Endothelial cell of hepatic sinusoid (primary cell): ENCODE data around the gene MEOX2.

Source experiments
- in situ Hi-C: cut with HindIII; loops from 2 replicates; pipeline ENCODE4 v1.10.0; 2017; ENCODE audit warnings: low sequenced_read_pairs

The MEOX2 gene

DNA sequence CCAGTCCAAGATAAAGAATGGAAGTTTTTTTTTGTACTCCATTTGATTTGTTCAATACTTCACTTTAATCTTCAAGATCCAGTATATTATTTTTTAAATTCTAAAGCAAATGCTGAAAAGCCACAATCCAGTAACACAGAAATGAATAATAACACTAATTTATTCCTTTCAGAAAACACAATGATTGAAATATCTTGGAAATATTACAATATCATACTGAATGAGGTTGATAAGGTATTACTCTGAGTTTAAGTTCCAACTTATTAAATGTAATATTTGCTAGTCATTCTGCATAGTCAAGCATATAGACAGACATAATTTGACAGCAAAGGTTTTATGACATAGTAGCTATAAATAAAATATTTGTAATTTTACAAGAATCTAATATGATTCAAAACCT is 4.4 kb downstream of the MEOX2 start:
- in situ Hi-C loops = no loop called here

DNA sequence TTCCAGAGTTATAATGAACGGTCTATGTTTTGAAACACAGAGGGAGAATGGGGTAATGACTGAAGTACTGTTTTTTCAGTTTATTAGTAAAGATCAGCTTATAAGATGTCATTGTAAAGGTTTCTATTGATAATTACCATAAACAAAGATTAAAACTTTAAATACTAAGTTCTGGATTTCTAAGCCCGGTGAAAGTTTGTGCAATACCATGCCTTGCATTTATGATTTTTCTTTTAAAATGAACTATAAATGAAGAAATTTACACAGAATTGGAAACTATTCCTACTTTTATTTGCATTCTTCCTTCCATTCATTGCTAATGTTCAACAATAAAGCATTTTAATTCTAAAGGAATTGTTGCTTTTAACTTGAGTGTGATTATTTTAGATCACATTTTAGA is 4.9 kb downstream of the MEOX2 start:
- in situ Hi-C loops = no loop called here

DNA sequence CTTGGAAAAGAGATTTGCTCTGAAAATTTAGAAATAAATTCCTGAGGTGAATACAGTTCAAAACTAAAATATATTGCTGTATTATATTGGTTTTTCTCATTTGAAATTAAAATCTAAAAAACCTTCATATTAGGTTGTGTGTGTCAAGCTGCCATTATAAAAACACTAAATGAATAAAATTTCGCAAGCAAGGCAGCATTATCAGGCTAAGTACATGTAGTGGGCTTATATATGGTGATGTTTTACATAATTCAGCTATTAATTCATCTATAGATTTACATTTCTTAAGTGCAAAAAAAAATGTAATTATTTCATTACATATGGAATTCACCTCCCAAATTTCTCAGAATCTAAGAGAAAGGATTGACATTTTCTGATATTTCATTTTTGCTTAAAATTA is 5.3 kb downstream of the MEOX2 start:
- in situ Hi-C loops = no loop called here

DNA sequence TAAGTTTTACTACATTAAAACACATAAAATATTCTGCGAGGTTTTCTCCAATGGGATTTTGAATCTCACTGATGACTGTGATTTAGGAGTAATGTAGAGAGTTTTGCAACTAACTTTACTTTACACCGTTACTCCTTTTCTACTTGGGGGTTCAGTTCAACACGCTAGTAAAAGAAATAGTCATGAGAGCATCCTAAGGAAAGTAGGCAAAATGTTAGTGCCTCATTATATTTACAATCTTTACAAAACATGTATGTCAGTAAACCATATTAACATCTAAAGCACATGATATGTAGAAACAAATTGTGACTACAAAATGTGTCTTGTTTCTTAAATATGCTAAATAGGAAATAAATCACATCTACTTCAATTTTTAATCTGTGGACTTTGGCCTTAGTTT is 6.0 kb downstream of the MEOX2 start:
- in situ Hi-C loops = no loop called here

DNA sequence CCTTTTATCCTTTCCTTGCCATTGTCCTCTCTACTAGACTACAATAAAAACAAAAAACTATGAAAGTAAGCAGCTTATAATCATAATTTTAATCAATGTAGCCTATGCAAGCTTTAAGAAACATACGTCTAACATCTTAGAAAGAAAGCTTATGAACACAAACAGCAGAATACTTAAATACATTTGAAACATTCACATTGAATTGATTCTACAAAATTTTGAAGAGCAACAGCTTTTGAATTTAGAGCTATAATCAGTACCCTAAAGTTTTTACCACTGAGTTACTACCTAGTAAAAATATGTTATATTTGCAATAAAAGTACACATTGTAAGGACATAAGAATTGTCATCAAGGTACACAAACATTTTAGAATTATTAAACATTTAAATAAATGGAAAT is 7.2 kb downstream of the MEOX2 start:
- in situ Hi-C loops = no loop called here

DNA sequence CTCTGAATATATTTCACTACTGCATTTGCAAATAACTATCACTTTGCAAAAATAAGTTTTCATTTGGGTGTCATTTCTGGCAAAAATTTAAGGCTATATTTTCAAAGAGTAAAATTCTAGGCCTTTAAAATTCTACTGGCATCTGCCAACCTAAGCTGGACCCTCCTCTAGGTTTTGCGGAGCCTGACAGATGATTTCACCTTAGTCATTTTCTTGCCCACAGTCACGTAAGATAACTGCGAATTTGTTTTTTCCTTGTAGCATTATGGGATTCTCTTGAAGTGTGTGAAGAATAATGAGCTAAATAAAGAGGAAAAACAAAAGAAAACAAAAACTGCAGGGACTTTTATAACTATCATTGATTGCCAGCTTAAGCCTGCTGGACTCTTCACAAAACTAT is 7.8 kb downstream of the MEOX2 start:
- in situ Hi-C loops = no loop called here

DNA sequence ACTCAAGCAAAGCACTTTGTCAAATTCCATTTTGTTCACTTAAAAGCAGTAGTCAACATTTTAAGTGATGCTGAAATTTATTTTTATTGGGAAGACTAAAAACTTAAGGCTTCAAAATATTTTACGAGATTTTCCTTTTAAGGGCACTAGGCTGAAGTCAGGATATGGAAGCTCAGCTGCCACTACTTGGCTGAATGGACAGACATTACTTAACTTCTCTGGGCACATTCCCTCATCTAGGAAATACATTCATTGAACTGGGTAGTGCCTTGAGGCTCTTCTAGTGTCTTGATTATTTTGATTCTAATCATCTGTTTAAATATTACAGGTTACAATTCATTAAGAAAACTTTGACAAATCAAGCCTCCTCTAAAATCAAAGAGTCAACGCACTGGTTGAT is 11.1 kb downstream of the MEOX2 start:
- in situ Hi-C loops = no loop called here

DNA sequence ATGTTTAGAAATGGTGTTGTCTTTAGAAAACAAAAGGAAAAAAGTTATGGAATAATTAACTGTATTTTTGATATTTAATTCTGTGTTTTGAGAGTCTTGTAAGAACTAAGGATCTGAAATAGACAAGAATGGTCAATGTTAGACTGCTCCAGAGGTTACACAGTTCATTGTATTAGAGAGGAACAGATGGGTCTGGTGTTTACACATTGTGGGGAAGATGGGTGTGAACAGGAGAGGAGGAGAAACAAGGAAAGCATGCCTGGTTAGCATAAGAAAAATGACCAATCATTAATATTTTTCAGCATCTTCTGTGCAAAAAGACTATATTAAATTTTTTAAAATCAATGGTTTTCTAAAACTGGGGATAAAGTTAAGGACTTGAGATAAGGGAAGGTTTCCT is 11.9 kb downstream of the MEOX2 start:
- in situ Hi-C loops = no loop called here

DNA sequence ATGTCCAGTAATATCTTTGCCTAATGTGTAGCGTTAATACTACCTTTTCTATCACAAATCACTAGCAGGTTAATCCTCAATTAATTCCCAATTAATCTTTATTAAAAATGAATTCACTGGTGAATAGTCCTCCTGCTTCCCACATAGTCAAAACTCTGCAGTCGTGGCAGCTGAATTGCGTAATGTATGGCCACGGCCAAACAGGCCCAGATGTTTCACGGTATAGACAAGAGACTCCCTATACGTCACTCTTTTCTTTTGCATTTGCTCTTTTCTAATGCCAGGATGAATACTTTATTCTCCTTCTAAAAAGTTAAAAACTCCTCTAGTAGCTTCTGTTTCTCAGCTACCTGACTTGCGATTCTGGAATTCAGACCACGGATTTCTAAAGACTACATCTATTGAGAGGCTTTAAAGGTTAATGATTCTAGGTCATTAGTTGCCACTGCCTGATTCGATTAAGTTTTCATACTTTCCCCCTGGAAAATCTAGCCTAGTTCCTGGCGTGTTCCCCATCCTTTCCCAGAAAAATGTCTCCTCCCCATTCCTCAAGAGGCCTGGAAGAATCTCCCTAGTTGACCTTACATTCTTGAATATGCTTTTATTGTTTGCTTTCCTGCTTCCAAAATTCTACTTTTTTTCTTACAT is 16.9 kb downstream of the MEOX2 start:
- in situ Hi-C loops = no loop called here

DNA sequence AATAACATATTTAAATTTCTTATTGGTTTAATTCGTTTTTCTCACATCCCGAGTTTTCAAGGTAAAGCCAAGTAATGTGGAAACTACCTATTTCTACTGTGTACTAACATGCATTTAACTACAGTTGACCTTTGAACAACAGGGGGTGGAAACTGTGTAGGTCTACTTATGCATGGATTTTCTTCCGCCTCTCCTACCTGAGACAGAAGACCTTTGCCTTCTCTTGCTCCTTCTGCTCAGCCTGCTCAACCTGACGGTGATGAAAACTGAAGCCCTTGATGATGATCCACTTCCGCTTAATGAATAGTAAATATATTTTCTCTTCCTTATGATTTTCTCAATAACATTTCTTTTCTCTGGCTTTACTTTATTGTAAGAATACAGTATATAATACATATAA is 18.5 kb downstream of the MEOX2 start:
- in situ Hi-C loops = no loop called here

DNA sequence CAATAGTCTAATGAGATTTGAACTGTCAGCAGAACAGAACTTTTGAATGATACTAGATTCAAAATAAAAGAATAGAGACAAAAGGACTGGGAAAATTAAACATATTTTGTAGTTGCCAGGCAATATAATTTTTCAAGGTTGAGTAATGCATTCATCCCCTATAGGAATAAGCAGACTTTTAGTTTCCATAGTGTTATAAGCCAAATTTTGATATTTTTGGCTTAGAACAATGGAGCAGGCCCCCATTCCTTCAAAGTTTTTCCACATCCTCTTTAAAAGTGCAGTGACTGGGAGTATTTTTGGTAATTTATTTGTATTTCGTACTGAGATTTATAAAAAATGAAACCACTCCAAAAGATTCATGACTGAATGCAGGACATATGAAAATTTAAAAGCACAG is 24.0 kb downstream of the MEOX2 start:
- in situ Hi-C loops = no loop called here

DNA sequence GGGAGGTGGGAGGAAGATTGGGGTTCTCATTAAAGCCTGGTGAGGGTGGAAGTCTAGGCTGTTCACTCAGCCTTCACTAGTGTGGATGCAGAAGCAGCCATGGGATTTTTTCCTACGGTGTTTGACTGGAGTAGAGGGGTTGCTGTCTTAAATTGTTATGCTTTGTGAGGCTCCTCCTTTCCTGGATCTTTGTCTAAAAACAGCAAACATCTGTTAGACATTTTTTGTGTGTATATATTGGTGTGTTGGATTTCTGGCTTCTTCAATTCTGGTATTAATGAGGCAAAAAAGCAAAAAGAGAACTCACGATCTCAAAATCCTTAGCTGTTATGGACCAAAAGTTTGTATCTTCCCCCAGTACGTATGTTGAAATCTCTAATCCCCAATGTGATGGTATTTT is 28.2 kb downstream of the MEOX2 start:
- in situ Hi-C loops = no loop called here

DNA sequence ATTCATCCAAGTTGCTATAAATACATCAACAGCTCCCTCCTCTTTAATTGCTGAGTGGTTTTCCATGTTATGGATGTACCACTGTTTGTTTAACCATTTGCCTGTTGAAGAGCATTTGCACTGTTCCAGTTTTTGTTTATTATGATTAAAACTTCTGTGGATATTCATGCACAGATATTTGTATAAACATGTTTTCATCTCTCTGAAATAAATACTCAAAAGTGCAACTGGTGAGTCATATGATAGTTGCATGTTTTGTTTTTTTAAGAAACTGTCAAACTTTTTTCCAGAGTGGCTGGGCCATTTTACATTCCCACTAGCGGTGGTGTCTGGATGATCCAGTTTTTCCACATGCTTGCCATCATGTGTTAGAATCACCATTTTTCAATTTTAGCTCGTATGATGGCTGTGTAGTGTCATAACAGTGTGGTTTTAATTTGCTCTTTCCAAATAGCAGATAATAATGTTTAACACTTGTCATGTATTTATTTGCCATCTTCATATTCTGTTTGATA is 33.6 kb downstream of the MEOX2 start:
- in situ Hi-C loops = no loop called here

DNA sequence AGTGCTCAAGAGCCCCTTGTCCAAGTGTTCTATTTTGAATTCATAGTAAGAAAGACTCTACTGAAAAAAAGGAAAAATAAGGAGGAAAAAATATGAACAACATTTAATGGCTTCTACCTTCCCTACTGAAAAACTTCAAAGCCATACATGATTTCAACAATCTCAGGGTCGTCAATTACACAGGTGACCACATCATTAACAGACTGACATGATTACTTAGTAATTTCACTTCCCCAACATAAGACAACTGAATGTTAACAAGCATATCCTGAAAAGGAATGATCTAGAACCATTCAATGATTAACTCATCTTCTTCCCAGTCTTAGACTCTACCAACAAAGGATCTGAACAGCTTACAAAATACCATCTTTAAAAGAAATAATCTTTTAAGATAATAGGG is 34.8 kb downstream of the MEOX2 start:
- in situ Hi-C loops = no loop called here

DNA sequence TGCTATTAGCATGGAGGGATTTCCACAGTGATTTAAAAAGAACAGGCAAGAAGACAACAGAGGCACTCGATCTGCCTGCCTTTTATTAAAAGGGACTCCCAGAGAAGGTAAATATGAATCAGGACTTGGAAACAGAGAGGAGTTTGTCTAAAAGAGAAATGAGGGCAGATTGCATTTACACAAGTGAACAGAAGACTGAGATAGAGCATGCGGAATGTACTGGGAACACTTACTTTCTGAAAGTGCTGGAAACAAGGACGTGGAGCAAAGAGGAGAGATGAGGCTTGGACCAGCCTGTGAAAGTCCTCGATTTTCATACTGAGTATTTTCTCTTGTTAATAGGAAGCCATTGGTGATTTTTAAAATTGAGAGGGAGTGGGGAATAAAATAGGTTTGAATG is 35.7 kb downstream of the MEOX2 start:
- in situ Hi-C loops = no loop called here

DNA sequence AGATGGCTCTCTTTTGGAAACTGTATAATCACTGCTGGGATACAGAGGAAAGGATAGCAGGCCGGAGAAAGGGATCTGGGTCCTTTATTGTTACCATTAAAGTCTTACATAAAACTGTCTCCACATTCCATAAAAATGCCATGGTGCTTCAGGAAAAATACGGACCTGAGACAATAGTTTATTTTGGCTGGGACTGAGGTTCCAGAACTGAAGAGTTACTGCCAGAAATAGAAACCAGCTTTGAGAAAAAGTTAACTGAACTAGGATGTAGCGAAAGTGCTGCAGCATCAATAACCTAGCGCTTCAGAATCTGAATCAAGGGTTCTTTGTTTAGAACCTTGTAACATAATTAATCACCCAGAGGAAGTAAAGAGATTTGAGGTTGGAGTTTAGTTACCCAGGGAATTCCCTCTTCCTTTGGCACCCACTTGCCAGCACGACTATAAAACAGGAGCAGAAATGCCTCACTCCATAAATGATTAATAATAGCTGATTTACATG is 38.0 kb downstream of the MEOX2 start:
- in situ Hi-C loops = no loop called here

DNA sequence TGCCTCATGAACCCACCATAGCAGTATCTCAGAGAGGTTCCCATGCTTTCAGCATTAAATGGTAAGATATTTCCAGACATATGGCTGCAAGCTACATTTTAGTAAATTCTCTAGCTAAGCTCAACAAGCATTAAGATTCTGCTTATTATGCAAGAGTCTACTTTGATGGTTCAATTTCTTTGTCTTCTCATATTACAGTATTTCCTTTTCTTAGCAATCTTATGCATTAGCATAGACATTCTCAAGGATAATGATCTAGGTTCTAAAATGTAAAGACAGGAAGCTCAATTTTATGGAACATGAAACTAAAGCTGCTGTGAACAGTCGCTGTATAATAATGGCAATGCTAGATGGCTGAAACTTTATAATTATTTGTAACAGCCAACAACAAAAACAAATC is 39.2 kb downstream of the MEOX2 start:
- in situ Hi-C loops = no loop called here

DNA sequence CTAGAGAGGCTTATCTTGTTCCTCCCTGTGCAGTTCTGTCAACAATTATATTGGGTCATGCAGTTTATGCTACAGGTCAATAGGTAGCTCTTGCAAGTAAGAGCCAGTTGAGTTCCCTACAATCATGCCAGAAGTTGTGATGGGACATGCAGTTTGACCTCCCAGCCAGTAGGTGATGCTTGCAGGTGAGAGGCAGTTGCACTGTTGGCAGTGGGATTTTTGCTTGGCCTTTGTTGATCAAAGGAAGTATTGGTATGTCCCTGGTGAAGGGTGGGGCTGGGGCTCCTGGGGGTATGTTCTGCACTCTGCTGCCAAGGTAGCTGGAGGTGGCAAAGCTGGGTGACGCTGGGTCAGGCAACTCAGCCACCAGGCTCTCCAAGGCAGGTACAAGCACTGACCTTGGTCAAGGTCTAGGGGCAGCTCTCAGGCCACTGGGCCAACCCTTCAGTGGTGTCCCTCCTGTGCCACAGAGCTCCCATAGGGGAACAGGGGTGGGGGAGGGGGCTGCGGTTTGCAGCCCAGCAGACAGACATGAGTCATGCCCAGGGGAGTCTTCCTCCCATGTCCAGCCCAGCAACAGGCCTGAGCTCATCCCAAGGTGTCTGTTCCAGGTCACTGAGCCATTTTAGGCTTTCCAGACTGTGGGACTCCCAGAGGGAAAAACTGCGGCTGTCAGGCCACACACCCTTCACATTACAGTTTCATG is 43.3 kb downstream of the MEOX2 start:
- in situ Hi-C loops = no loop called here

DNA sequence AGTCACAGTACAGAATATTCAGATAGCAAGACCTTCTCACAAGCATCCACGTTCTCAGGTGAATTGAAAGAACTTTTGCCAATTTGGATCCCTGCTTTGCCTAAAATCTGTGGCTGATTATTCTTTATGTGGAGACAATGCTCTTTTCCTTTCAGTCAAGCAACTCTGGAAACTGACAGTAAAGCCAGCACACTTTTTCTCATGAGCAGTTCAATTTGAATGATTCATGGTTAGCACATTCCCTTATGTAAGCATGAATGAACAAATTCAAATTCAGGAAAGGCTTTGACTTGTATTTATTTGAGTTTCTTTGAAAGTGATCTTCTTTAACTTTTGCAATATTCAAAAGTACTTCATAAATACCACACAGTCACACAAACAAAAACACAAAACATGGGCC is 57.6 kb downstream of the MEOX2 start:
- in situ Hi-C loops = no loop called here

DNA sequence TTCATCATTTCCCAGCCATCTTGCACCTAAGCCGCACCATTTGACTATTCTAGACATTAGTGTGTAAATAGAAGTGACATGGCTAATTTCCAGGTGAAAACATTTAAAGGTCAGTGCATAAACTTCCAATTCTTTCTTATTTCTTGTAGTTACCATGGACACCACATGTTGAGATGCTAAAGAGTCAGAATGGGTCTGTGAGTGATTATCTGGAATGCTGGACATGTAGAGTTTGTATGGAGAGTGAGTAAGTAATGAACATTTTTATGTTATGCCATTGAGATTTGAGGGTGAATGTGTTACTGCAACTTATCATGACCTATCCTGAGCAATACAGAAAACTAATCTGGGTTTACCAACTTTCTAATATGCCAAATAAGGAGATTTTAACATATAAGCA is 60.4 kb downstream of the MEOX2 start:
- in situ Hi-C loops = no loop called here

DNA sequence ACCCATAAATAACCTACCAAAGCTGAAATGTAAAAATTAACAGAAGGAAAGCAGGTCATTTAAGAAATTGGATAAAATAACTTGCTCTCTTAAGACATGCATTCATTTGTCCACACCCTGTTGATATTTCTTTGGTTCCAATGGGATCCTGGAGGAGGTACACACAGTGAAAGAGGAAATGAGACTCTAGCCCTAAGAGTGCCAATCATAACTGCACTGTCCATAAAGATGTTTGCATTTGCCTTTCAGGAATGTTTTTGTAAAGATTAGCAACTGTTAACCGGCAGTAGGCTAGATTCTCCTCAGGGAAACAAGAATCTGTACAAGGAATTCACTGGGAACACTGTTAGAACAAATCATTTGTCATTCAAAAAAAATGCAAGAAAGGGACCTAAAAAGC is 61.0 kb downstream of the MEOX2 start:
- in situ Hi-C loops = no loop called here

DNA sequence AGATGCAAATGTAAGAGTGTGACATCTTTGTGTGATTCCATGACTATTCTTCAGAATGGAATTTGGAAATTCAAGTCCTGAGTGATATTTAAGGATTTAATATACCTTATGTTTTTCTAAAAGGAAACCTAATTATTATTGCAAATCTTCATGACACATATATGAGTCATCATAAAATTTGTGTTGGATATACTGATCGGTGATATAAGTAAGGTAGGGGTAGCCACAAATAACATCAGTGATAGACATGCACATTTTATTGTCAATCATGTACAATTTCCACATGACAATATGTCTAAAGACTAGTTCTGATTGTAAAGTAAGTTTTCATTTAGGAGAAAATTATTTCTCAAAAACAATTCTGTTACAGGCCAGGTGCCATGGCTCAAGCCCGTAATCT is 65.0 kb downstream of the MEOX2 start:
- in situ Hi-C loops = no loop called here
